Mammary epithelial cell (primary cell): Measurements from ENCODE around the gene GNGT1.
A peak's percentile ranks its signal among the peaks of the same experiment; 100 is the strongest.

Source experiments
- CTCF ChIP-seq, 2 donors: IDR thresholded peaks in 1 of 2; conservative IDR thresholded peaks in 1 of 2; 2 replicates each; pipeline ENCODE4 v1.5.1; 2011 to 2012; ENCODE audit warnings: inconsistent platforms in 2 of 2, low read length in 2 of 2, mild to moderate bottlenecking in 2 of 2, control low read depth in 1 of 2, low read depth in 1 of 2; ENCODE audit not compliant: insufficient read depth in 1 of 2; ENCODE audit errors: extremely low read depth in 1 of 2
- EZH2 ChIP-seq: IDR thresholded peaks from 2 replicates; pipeline ENCODE4 v1.6.1; 2012; ENCODE audit warnings: low read length, inconsistent platforms, borderline replicate concordance

- TF ChIP-seq CTCF (conservative IDR thresholded peaks at IDR 0.05 in 1 of 2, IDR thresholded peaks at IDR 0.05 in 1 of 2; ENCODE audit: extremely low read depth in 1 of 2, insufficient read depth in 1 of 2, low read depth in 1 of 2, low read length in 2 of 2): peak; percentile 12 to 15
- no peak for TF ChIP-seq EZH2
These were observed 44.9 kb upstream of the GNGT1 start for GRCh38 chr7:93861325-93861949.
